Keratinocyte (primary cell): ENCODE data around the gene FOCAD. TPM values are rescaled to one million over a fixed set of nuclear protein-coding genes. Genes with fewer than 3 reads are reported as not detected.

Experiments used
- DNase-seq: peaks from one replicate; pipeline ENCODE4 v3.0.0-alpha.2; 2011; ENCODE audit warnings: low read depth, missing footprints, low spot score
- FAIRE-seq: peaks from 2 replicates; lab custom pipeline; 2011; peaks lifted over from hg19 to GRCh38; lab: Jason Lieb, UNC
- H2AFZ ChIP-seq: 2 replicates; pipeline ENCODE4 v1.6.0; 2012; ENCODE audit warnings: low read length, control low read depth, inconsistent platforms; ENCODE audit not compliant: control insufficient read depth
- H3K27ac ChIP-seq: 2 replicates; pipeline ENCODE4 v1.5.1; 2011; ENCODE audit warnings: low read length; ENCODE audit not compliant: control insufficient read depth, insufficient read depth
- H3K27me3 ChIP-seq: 3 replicates; pipeline ENCODE4 v1.6.0; 2011; ENCODE audit warnings: low read length; ENCODE audit not compliant: control insufficient read depth, insufficient read depth; ENCODE audit errors: extremely low read depth
- H3K36me3 ChIP-seq, 2 experiments: 2 replicates in 1 of 2; 3 replicates in 1 of 2; pipeline ENCODE4 v1.5.1; 2011; ENCODE audit warnings: low read length in 2 of 2, mild to moderate bottlenecking in 1 of 2; ENCODE audit not compliant: control insufficient read depth in 2 of 2, insufficient read depth in 2 of 2; ENCODE audit errors: extremely low read depth in 1 of 2
- H3K4me1 ChIP-seq: 3 replicates; pipeline ENCODE4 v1.5.1; 2011; ENCODE audit warnings: low read length; ENCODE audit not compliant: control insufficient read depth, insufficient read depth; ENCODE audit errors: extremely low read depth
- H3K4me2 ChIP-seq: 3 replicates; pipeline ENCODE4 v1.6.0; 2011; ENCODE audit warnings: low read depth, low read length; ENCODE audit not compliant: control insufficient read depth, insufficient read depth; ENCODE audit errors: extremely low read depth
- H3K4me3 ChIP-seq, 3 experiments: fragments of 200-600 bp in 1 of 3; sonication (generic) in 1 of 3; 2 replicates in 2 of 3; 3 replicates in 1 of 3; pipeline ENCODE4 v1.5.1; 2011 to 2016; ENCODE audit warnings: low read length in 3 of 3, mild to moderate bottlenecking in 3 of 3, control low read depth in 2 of 3, inconsistent platforms in 1 of 3, low read depth in 1 of 3, mixed read lengths in 1 of 3, mixed run types in 1 of 3, moderate library complexity in 1 of 3; ENCODE audit not compliant: control insufficient read depth in 2 of 3, insufficient read depth in 2 of 3; ENCODE audit errors: extremely low read depth in 1 of 3
- H3K79me2 ChIP-seq: 2 replicates; pipeline ENCODE4 v1.6.0; 2012; ENCODE audit warnings: low read length; ENCODE audit not compliant: control insufficient read depth, insufficient read depth
- H3K9ac ChIP-seq: 3 replicates; pipeline ENCODE4 v1.6.0; 2011; ENCODE audit warnings: low read length; ENCODE audit not compliant: control insufficient read depth, insufficient read depth; ENCODE audit errors: extremely low read depth
- H3K9me1 ChIP-seq: 3 replicates; pipeline ENCODE4 v1.6.0; 2011; ENCODE audit warnings: low read length; ENCODE audit not compliant: control insufficient read depth, insufficient read depth; ENCODE audit errors: extremely low read depth
- H3K9me3 ChIP-seq: 2 replicates; pipeline ENCODE4 v1.5.1; 2012; ENCODE audit warnings: low read depth, low read length; ENCODE audit not compliant: control insufficient read depth
- H4K20me1 ChIP-seq: 3 replicates; pipeline ENCODE4 v1.6.0; 2011; ENCODE audit warnings: low read length; ENCODE audit not compliant: control insufficient read depth, insufficient read depth; ENCODE audit errors: extremely low read depth
- CTCF ChIP-seq, 3 experiments: IDR thresholded peaks in 1 of 3; conservative IDR thresholded peaks in 1 of 3; optimal IDR thresholded peaks in 1 of 3; 2 replicates in 2 of 3; 3 replicates in 1 of 3; pipeline versions ENCODE3 to v1.5.1; 2011; ENCODE audit warnings: low read length in 3 of 3, mild to moderate bottlenecking in 3 of 3, moderate library complexity in 2 of 3, control low read depth in 1 of 3, inconsistent platforms in 1 of 3; ENCODE audit not compliant: insufficient read depth in 2 of 3; ENCODE audit errors: extremely low read depth in 1 of 3
- EZH2 ChIP-seq: IDR thresholded peaks from one replicate; pipeline ENCODE4 v1.6.1; 2012; ENCODE audit warnings: inconsistent platforms, mild to moderate bottlenecking, low read length, moderate library complexity
- dilution Hi-C: fragments of 300-500 bp; cut with MboI; formaldehyde crosslinking; loops from one replicate; pipeline ENCODE4 v1.7.0; 2020; ENCODE audit warnings: low sequenced_read_pairs; ENCODE audit not compliant: extremely low pct_ligation_motif_present
- polyA plus RNA-seq, 5 experiments: library from polyadenylated mRNA; depleted of rRNA in 3 of 5; stranded (reverse) in 3 of 5; stranded (forward) in 1 of 5; unstranded in 1 of 5; fragments of >200 nt; gene quantifications; 1 replicate in 1 of 5; 2 replicates in 3 of 5; 3 replicates in 1 of 5; pipeline versions ENCODE4 v1.2.1 to v1.2.3, GENCODE V29; 2011 to 2012; ENCODE audit warnings: missing spikeins in 2 of 5, low read depth in 1 of 5, low replicate concordance in 1 of 5

FOCAD gene
- polyA plus RNA-seq, 1 donor (not counting 4 experiments of a cell fraction or from before 2014, with no cell fraction given): 33.1 TPM

- peaks cover 5% of the 10 kb centered on the region for H3K4me1 ChIP-seq
- H3K9me3 ChIP-seq: no peaks in the 10 kb centered on the region
- dilution Hi-C loops: no loop called here
- peaks cover 0 to 2% of the 10 kb centered on the region in 2 experiments for H3K36me3 ChIP-seq
- H3K27me3 ChIP-seq: no peaks in the 10 kb centered on the region
- FAIRE-seq: peak; percentile 13
- no peak overlapping the region for H3K9ac ChIP-seq
- H3K4me3 ChIP-seq: no peak overlapping the region
- no peak for TF ChIP-seq CTCF (optimal IDR thresholded peaks at IDR 0.05 in 1 of 3, IDR thresholded peaks at IDR 0.05 in 1 of 3, conservative IDR thresholded peaks at IDR 0.05 in 1 of 3; ENCODE audit: extremely low read depth in 1 of 3, insufficient read depth in 2 of 3, low read length in 3 of 3)
- TF ChIP-seq EZH2: no peak
- no peak for DNase-seq
- H3K4me2 ChIP-seq: peak overlapping the region; percentile 6
- H2AFZ ChIP-seq: no peak overlapping the region
- no peaks in the 10 kb centered on the region for H3K79me2 ChIP-seq
- H3K27ac ChIP-seq: peak overlapping the region; percentile 36
- no peaks in the 10 kb centered on the region for H3K9me1 ChIP-seq
- no peaks in the 10 kb centered on the region for H4K20me1 ChIP-seq
These were observed 332.8 kb downstream of the FOCAD start for GRCh38 chr9:21016701-21017491.

- no peaks in the 10 kb centered on the region for H3K9me1 ChIP-seq
- no peaks in the 10 kb centered on the region for H4K20me1 ChIP-seq
- peaks cover 0 to 2% of the 10 kb centered on the region in 2 experiments for H3K36me3 ChIP-seq
- H3K79me2 ChIP-seq: no peaks in the 10 kb centered on the region
- dilution Hi-C loops: no loop called here
- H3K9me3 ChIP-seq: no peaks in the 10 kb centered on the region
- DNase-seq (no peak), FAIRE-seq (peak; percentile 17)
- no peaks in the 10 kb centered on the region for H3K27me3 ChIP-seq
- H3K4me2 ChIP-seq: no peak overlapping the region
- no peak overlapping the region for H3K27ac ChIP-seq
- H3K9ac ChIP-seq: no peak overlapping the region
- peaks cover 5% of the 10 kb centered on the region for H3K4me1 ChIP-seq
- no peak for TF ChIP-seq EZH2
- no peak for TF ChIP-seq CTCF (optimal IDR thresholded peaks at IDR 0.05 in 1 of 3, IDR thresholded peaks at IDR 0.05 in 1 of 3, conservative IDR thresholded peaks at IDR 0.05 in 1 of 3; ENCODE audit: extremely low read depth in 1 of 3, insufficient read depth in 2 of 3, low read length in 3 of 3)
- H2AFZ ChIP-seq: no peak overlapping the region
- no peak overlapping the region for H3K4me3 ChIP-seq
These were observed 334.1 kb downstream of the FOCAD start for GRCh38 chr9:21018177-21018576.
